Measurements from ENCODE around the gene BEND7. TPM values are rescaled to one million over a fixed set of nuclear protein-coding genes. Genes with fewer than 3 reads are reported as not detected.

Gene BEND7
- total and polyA plus RNA-seq, 2 donors (not counting 3 experiments of a cell fraction or from before 2014, with no cell fraction given), result 7.3 to 31.7 TPM

DNA sequence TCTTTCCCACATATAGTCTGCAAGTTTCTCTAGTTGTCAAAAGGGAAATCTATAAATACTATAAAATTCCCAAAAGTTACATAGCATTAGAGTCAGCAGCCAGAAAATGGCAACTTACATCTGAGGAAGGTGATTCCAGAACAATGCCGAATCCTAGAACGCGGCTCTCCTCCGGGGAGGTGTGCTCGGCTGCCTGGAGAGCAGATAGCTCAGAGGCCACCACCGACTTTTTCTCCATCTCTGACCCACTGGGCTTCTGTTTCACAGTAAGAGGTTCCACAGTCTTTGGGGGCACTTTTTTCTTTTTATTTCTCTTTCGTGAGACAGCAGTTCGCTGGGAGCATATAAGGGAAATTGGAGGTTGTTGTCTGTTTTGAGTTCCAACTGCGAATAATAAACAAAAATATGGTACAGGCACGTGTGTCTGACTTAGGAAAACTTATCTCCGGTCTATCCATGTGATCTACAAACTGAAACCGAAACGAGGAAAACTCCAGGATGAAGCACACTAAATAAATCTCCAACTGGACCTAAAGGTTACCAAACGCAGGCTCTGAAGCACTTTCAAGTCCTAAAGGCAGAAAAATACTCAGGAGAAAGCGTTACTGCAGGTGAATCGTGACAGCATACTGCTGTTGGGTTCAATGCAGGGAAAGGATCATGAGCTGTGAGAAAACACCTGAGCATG, 36.2 kb downstream of the BEND7 start:
- Histone ChIP-seq H3K9ac (replicated peaks; ENCODE audit: extremely low read depth, insufficient read depth, low read length) (no peak overlapping the region), H4K20me1 (replicated peaks; ENCODE audit: control insufficient read depth, extremely low read depth, insufficient read depth, low read length) (no peaks in the 10 kb centered on the region), H3K4me1 (ENCODE audit: control insufficient read depth, extremely low read depth, insufficient read depth, low read length) (no peaks in the 10 kb centered on the region), H3K36me3 (ENCODE audit: control insufficient read depth in 2 of 2, extremely low read depth in 1 of 2, insufficient read depth in 2 of 2, low read length in 2 of 2) (peaks cover 2 to 7% of the 10 kb centered on the region in 2 experiments), H2AFZ (ENCODE audit: low read depth, low read length) (no peak overlapping the region), H3K9me1 (replicated peaks; ENCODE audit: control insufficient read depth, extremely low read depth, insufficient read depth, low read length) (no peaks in the 10 kb centered on the region), H3K4me2 (ENCODE audit: insufficient read depth, low read length) (no peak overlapping the region), H3K4me3 (replicated peaks in 1 of 3; ENCODE audit: insufficient read depth in 1 of 3, low read depth in 1 of 3, low read length in 3 of 3) (no peak overlapping the region), H3K79me2 (ENCODE audit: control insufficient read depth, insufficient read depth, low read length) (no peaks in the 10 kb centered on the region), H3K27ac (ENCODE audit: insufficient read depth, low read depth, low read length) (no peak overlapping the region), H3K9me3 (replicated peaks; ENCODE audit: control insufficient read depth, insufficient read depth, low read length) (no peaks in the 10 kb centered on the region), H3K27me3 (ENCODE audit: control insufficient read depth in 2 of 2, insufficient read depth in 2 of 2, low read length in 2 of 2) (no peaks in the 10 kb centered on the region)
- FAIRE-seq (no peak), DNase-seq (ENCODE audit: low read depth, low spot score) (no peak)
- ChIA-PET POLR2A (no interaction called here), CTCF (no interaction called here)
- TF ChIP-seq POLR2A (IDR thresholded peaks at IDR 0.05; ENCODE audit: low read depth, low read length) (no peak), JUN (IDR thresholded peaks at IDR 0.05; ENCODE audit: borderline replicate concordance, insufficient read depth, insufficient read length, low read depth) (no peak), POLR2AphosphoS5 (IDR thresholded peaks at IDR 0.05; ENCODE audit: insufficient read depth, low read depth, low read length) (no peak), GATA2 (IDR thresholded peaks at IDR 0.05; ENCODE audit: insufficient read depth, insufficient read length, low read depth, low read length) (no peak)
- TF ChIP-seq, protein P1, sequence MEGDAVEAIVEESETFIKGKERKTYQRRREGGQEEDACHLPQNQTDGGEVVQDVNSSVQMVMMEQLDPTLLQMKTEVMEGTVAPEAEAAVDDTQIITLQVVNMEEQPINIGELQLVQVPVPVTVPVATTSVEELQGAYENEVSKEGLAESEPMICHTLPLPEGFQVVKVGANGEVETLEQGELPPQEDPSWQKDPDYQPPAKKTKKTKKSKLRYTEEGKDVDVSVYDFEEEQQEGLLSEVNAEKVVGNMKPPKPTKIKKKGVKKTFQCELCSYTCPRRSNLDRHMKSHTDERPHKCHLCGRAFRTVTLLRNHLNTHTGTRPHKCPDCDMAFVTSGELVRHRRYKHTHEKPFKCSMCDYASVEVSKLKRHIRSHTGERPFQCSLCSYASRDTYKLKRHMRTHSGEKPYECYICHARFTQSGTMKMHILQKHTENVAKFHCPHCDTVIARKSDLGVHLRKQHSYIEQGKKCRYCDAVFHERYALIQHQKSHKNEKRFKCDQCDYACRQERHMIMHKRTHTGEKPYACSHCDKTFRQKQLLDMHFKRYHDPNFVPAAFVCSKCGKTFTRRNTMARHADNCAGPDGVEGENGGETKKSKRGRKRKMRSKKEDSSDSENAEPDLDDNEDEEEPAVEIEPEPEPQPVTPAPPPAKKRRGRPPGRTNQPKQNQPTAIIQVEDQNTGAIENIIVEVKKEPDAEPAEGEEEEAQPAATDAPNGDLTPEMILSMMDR (IDR thresholded peaks at IDR 0.05; ENCODE audit: extremely low read depth in 1 of 2, insufficient read depth in 1 of 2, low read depth in 1 of 2, low read length in 2 of 2), result no peak
- TF ChIP-seq, protein P2, sequence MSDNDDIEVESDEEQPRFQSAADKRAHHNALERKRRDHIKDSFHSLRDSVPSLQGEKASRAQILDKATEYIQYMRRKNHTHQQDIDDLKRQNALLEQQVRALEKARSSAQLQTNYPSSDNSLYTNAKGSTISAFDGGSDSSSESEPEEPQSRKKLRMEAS (IDR thresholded peaks at IDR 0.05; ENCODE audit: insufficient read depth, insufficient read length), result no peak
- intact Hi-C loops (cut with micrococcal nuclease), result no loop called here
- no TSS peak for BruUV-seq (replicated peaks)
- dilution Hi-C loops (cut with MboI; ENCODE audit: extremely low pct_ligation_motif_present, low sequenced_read_pairs), result no loop called here
